Skin of body (tissue), 2 donors: ENCODE results near the gene SOAT2. TPM values are rescaled to one million over a fixed set of nuclear protein-coding genes. Genes with fewer than 3 reads are reported as not detected.
"Not testable (repeated sequence)": the region's sequence is repeated elsewhere in the genome, so short reads cannot be mapped to it uniquely, and the experiment has no call there.

Source experiments
- DNase-seq: peaks from one replicate; lab custom pipeline; 2025; lab: John Stamatoyannopoulos, UW
- total RNA-seq: library from RNA; depleted of rRNA; stranded (reverse); fragments of >200 nt; gene quantifications from one replicate; pipeline ENCODE4 v1.2.3, GENCODE V29; 2014

Gene SOAT2
- total RNA-seq, 1 donor from 2014 or later: not detected

DNA sequence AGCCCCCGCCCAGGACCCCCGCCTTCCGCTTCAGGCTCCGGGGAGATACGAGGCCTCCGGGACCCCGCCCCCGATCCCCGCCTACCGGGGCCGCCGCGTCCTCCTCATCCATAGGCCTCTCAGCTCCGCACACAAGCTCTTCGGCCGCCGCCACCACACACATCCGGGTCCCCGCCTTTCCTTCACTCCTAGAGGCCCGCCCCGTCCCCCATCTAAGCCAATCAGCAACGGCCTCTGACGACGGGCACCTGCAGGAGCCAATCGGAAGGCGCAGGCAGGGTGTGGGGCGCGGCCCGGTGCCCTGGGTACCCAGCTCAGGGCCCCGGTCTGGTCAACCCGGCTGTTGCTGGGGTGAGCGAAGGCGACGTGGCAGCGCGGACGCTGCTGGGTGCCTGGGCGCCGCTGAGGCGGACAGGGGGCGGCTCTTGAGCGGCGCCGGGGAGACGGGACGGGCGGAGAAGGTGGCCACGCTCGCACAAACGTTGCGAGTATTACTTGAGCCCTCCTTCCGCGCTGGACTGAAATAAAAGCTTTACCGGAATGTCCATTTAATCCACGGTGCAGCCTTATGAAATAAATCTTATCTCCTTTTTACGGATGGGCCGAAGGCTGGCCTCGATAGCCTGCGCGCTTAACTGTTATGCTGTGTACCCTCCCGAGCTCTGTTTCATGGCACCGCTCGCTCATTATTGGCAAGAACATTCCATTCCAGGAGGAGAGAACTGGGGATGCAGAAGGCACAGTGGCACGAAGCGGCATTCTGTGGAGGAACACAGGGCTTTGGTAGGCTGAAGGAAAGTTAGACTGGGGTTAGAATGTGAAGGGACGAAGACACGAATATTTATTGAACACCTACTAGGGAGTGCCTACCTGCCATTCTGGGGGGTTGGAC is 23.8 kb upstream of the SOAT2 start, which contains the start of gene SPRYD3:
Gene SPRYD3, minus strand, starts transcription at position 165 of the 892 bp plus-strand sequence. Its CDS starts 57 bp downstream, at position 108.
- DNase-seq: peak; percentile 97

DNA sequence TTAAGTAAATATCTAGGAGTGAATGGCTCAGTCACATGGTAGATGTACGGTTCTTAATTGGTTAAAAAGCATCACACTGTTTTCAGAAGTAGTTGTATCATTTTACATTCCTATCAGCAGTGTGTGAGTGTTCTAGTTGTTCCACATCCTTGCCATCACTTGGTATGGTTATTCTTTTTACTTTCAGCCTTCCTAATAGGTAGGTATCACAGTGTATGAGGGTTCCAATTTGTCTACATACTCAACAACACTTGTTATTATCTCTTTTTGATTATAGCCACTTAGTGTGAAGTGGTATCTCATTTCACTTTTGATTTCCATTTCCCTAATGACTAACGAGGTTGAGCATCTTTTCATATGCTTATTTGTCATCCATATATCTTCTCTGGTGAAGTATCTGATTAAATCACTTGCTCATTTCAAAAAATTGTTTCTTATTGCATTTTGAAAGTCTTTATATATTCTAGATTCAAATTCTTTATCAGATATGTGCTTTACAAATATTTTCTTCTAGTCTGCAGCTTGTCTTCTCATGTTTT is 20.6 kb upstream of the SOAT2 start:
- DNase-seq: no peak

DNA sequence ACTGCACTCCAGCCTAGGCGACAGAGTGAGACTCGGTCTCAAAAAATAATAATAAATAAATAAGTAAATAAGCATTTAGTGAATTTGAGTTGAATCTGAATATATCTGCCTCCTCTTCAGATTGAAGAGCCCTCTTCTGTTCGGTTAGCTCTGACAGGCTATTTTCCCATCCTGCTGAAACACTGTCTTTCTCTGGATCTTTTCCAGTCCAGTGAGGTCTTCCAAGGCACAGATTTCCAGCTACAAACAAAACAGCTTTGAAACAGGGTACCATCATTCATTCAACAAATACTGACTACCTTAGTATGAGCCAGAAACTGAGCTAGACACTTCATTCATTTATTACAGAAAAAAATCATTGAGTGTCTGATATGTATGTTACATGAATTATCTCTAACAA is 16.9 kb upstream of the SOAT2 start:
- no peak for DNase-seq

DNA sequence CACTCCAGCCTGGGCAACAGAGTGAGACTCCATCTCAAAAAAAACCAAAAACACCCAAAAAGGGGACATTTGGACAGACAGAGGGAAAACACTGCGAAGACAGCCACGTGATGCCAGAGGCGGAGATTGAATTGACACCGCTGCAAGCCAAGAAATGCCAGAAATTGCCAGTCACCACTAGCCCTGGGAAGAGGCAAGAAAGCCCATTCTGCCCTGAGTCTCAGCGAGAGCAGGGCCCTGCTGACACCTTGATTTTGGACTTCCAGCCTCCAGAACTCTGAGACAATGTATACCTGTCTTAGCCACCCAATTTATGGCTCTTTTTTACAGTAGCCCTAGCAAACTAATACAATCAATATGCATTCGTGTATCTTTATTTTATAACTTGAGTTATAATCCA is 13.2 kb upstream of the SOAT2 start:
- DNase-seq: no peak

DNA sequence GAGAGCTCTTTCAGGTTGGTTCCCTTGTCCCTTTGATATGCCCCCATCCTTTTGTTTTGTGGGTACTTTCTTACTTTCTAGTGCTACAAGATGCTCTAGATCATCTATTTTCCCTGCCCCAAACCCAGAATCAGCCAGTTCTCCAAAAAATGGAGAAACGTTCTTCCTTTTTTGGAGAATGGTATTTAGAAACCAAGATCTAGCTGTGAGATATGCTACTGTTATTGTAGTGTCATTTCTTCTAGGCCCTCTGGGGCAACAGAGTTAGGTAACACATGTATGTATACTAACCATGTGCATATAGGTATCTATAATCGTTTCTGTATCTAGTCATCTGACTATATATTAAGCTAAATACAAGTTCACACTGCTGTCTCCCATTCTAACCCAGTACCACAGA is 12.7 kb upstream of the SOAT2 start:
- DNase-seq: no peak

DNA sequence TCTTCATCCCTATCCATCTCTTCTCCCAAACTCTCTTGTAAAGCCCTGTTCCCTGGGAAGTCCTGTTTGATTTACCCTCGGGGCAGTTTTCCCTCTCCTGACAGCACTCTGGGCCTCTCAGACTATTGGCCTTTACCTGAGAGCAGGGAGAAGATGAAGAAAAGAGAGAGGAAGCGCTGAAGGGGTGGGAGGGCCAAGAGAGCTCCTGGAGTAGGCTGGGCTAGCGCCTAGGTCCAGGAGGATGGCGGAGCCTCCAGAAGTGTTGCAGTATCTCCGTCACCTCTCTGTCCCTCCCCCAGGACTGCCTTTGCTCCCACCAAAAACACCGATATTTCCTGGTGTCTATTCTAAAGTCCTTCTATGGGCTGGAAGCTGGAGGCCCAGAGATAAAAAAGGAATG is 11.5 kb upstream of the SOAT2 start:
- no peak for DNase-seq

DNA sequence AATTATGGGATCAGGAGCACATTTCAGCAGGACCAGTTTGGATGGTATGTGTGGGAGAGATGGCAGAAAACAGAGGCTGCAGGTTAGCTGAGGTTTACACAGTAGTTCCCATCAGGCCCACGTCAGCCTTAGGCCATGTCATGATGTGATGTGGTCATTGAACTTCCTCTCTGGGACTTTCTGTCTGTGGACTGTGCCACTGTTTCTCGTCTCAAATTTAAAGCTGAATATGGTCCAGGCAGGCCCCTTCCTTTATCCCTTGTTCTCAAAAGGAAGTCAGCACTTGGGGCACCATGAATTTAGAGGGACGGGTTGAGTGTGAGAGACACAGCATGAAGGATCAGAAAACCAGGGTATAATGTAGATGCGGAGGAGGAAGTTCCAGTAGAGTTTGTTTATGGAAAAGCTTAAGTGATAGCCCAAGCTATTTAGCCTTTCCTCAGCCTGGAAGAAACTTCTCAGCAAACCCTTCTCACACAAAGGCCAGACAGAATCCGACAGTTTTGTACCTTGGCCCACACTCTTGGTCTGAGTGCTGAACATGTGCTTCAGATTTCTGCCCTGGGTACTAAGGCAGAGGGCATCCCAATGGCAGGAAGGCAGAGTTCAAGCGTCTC is 9.4 kb upstream of the SOAT2 start:
- no peak for DNase-seq

DNA sequence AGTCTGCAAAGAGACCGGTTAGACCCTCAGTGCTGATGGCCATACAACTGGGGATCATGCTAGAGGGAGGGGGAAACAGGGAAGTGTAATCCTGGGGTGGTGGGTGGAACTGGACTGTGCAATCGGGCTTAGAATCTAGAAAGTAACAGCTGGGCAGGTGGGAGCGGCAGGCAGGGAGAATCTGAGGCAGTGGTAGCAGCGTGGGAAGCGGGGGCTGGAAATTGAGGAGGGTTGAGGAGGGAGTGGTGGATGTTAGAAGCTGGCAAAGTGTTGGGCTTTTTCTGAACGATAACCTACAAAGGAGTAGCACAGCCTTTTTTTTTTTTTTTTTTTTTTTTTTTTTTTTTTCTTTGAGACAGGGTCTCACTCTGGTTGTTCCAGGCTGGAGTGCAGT is 8.9 kb upstream of the SOAT2 start:
- DNase-seq: no peak

DNA sequence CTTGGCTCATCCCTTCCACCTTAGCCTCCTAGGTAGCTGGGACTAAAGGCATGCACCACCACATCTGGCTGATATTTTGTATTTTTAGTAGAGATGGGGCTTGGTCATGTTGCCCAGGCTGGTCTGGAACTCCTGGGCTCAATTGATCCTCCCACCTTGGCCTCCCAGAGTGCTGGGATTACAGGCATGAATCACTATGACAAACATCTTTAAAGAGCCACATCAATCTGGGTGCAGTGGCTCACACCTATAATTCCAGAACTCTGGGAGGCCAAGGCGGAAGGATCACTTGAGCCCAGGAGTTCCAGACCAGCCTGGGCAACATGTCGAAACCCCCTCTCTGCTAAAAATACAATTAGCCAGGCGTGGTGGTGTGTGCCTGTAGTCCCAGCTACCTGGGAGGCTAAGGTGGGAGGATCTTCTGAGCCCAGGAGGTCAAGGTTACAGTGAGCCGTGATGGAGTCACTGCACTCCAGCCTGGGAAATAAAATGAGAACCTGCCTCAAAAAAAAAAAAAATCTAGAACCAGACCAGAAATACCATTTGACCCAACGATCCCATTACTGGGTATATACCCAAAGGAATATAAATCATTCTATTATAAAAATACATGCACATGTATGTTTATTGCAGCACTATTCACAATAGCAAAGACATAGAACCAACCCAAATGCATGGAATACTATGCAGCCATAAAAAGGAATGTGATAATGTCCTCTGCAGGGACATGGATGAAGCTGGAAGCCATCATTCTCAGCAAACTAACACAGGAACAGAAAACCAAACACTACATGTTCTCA is 8.3 kb upstream of the SOAT2 start:
- not testable (repeated sequence) for DNase-seq

DNA sequence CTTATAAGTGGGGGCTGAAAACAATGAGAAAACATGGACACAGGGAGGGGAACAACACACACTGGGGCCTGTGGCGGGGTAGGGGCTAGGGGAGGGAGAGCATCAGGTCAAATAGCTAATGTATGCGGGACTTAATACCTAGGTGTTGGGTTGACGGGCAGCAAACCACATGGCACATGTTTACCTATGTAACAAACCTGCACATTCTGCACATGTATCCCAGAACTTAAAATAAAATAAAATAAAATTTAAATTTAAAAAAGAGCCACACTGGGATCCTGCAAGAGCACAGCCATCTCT is 7.7 kb upstream of the SOAT2 start:
- not testable (repeated sequence) for DNase-seq

DNA sequence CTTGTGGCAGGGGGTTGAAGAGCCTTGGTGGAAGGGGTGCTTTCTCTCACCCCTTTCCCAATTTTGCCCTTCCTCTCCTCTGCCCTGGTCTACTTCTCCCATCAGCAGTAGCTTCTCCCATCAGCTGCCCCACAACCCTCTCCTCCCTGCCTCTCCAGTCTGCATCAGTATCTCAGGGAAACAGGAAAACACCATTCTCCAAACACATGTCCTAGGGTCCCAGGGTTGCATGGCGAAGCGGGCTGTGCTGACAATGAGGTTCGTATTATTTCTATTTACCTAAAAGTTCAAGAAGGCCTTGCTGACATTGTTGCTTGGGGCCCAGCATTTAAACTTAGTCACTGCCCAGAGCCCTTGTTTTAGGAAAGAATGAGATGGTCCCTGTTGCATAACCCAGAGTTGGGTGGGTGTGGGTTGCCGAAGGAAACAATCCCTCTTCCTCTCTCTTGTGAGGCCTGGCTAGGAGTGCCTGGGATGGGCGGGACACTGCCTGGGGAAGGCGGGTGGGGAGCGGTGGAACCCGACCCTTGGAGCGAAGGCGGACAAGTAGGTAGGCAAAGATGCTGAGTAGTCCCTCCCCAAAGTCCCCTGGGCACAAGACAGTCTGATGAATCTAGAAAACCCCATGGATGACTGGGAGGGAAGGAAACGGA is 7.1 kb upstream of the SOAT2 start:
- DNase-seq: peak; percentile 81

DNA sequence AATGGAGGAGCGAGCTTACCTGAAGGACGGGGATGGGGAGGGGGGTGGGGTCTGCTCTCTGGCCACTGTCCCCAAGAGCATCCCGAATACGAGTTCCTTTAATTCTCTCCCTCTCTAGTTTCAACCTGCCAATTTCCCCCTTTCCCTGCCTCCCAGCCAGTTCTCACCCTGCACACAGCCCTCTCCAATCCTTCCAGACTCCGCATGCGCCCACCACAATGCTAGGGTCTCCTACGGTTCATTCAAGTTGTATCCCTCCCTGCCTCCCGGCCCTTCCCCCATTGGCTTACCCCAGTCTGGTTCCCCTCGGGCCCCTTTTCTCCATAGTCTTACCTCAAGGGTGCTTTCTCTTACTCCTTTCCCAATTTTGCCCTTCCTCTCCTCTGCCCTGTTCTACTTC is 6.5 kb upstream of the SOAT2 start:
- no peak for DNase-seq

DNA sequence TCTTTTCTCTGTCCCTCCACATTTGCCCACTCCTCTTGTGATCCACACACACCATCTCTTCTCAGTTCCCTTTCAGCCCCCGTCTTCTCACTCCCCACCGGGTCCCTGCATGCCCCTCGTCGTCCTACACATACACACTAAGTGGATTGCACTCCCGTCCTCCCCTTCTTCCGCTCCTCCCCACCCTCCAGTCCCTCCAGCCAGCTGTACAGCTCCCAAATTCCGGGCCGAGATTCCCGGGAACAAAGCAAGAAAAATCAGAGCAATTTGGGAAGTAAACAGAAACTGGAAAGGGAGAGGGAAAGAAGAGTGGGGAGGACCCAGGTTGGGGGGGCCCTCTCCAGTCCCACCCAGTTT is 6.1 kb upstream of the SOAT2 start:
- peak; percentile 53 for DNase-seq

DNA sequence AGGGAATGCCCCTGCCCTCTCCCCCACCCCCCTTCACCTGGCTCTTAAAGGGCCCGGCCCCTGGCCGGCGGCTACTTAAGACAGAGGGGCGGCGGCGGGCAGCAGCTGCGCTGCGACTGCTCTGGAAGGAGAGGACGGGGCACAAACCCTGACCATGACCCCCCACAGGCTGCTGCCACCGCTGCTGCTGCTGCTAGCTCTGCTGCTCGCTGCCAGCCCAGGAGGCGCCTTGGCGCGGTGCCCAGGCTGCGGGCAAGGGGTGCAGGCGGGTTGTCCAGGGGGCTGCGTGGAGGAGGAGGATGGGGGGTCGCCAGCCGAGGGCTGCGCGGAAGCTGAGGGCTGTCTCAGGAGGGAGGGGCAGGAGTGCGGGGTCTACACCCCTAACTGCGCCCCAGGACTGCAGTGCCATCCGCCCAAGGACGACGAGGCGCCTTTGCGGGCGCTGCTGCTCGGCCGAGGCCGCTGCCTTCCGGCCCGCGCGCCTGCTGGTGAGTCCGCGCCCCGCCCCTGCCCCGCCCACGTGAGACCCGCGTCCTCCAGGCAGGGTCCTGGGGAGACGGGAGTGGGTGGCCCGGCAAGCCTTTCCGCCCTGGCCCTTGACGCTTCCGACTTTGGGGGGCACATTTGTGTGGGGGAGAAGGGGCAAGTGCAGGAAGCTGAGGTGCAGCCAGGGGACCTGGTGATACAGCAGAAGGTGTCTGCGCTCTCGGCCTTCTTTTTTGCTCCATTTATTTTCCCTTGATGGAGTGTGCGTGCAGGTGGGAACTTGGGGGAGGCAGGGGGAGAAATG is 5.5 kb upstream of the SOAT2 start, which contains the start of gene IGFBP6:
Gene IGFBP6, plus strand, starts transcription at position 104 of the 790 bp plus-strand sequence. Its CDS starts 51 bp downstream, at position 155.
- no peak for DNase-seq

DNA sequence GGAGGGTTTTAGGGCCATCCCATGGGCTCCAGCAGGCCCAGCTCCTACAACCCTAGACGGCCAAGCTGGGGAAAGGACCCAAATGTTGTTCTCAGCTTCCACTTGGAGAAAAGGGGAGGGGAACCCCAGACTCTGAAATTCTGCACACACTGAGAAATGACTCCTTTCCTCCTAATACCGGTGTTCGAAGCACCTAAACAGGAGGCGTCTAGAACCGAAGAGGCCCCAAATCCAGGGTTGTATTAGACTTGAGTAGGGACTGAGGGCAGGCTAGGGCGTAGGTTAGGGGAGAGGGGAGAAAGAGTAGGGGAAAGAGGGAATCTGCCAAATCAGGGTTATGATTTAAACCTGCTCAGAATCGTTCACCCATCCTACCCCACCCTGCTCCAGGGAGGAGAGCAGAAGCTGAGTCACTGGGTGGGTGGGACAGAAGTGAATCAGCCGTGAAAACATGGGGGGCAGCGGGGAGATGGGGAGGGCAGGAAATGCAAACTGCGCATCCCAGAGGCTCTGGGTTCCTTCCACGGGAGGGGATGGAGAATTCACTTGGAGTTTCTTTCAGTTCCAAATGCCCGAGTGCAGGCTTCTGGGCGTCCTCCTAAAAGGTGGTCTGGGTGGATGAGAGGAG is 4.8 kb upstream of the SOAT2 start:
- peak; percentile 38 for DNase-seq

DNA sequence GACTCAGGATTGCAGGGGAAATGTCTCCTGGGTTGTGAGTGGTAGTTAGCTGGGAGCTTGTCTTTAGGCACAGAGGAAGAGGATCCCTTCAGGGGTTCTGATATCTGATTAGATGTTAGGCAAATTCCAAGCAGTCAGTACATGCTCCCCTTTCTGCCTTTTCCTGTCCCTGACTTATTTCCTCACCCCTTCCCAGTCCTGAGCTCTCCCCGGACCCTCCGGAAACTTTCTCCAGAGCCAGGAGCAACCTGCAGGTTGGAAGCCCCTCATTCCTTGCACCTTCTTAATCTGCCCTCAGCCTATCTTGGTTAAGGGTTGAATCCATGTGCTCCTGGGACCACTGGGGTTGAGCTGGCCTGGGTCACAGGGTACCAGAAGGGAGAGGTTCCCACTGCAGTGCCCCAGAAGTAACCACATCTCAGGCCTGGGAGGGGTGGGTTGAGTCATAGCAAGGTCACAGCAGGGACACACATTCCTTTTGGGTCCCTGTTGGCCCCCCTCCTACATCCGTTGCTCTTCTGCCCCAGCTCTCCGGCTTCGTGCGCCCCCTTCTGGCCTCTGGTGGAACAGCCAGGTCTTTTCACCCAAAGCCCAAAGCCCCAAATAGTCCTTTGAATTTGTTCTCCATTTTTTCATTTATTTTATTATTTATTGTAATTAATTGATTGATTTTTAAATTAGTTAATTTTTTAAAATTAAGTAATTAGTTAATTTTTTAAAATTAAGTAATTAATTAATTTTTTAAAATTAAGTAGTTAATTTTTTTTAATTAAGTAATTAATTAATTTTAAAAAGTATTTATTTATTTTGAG is 4.0 kb upstream of the SOAT2 start:
- DNase-seq: peak; percentile 84

DNA sequence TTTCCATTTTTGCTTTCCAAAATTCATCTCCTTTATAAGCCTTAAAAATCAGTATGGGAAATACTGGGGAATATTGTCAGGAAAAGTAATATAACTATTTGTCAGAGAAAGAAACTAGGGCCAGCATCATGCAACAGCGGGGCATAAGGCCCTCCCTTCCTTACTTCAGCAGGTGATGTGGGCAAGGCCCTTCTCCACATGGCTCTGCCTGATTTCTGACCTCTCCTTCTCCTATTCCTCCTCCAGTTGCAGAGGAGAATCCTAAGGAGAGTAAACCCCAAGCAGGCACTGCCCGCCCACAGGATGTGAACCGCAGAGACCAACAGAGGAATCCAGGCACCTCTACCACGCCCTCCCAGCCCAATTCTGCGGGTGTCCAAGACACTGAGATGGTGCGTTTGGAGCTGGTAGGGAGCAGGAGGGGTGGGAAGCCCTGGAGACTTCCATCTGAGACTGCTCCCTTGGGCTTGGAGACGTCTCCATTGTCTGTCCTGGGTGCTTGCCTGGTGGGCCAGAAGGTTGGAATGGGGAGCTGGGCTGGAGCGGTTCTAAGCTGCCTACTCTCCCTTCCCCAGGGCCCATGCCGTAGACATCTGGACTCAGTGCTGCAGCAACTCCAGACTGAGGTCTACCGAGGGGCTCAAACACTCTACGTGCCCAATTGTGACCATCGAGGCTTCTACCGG is 2.7 kb upstream of the SOAT2 start:
- DNase-seq: no peak

DNA sequence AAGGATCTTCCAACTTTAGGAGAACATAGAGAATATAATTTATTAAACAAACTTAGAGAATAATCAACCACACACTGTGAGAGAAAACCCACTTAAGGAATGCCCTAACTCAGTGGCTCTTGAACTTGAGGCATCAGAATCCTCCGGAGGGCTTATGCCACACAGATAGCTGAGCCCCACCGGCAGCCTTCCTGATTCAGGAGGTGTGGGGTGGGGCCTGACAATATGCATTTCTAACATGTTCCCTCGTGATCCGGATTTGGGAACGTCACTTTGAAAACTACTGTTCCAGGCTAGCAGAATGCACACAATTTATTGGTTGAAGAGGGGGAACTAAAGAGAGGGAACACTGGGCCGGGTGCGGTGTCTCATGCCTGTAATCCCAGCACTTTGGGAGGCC is 2.0 kb upstream of the SOAT2 start:
- no peak for DNase-seq
